ENCODE measurements around the gene GAS2L1. TPM values are rescaled to one million over a fixed set of nuclear protein-coding genes. Genes with fewer than 3 reads are reported as not detected.

Gene GAS2L1
- polyA plus RNA-seq, 1 donor (not counting 4 experiments of a cell fraction or from before 2014, with no cell fraction given) = 11.3 TPM

DNA sequence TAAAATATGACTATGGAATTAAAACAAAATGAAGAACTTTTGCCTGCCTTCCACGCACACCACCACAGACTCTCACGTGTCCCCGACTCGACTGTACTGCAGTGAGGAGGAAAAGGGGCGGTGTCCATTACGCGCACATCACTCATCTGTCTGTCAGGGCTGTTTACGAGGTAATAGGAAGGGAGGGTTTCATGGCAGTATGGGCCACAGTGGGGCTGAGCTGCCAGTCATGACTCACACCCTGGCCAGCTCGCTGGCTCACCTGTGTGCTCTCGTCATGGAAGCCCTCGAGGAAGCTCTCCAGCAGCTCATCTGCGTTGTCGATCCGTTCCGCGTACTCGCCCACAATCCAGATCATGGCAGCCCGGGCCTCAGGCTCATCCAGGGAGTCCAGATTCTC is 42.5 kb downstream of the GAS2L1 start:
- Histone ChIP-seq H3K4me3 (ENCODE audit: control insufficient read depth in 2 of 3, extremely low read depth in 1 of 3, insufficient read depth in 2 of 3, low read depth in 1 of 3, low read length in 3 of 3) (no peak overlapping the region), H3K36me3 (ENCODE audit: control insufficient read depth in 2 of 2, extremely low read depth in 1 of 2, insufficient read depth in 2 of 2, low read length in 2 of 2) (peaks cover 40 to 55% of the 10 kb centered on the region in 2 experiments), H2AFZ (ENCODE audit: control insufficient read depth, low read length) (no peak overlapping the region), H3K79me2 (ENCODE audit: control insufficient read depth, insufficient read depth, low read length) (no peaks in the 10 kb centered on the region), H3K9me1 (ENCODE audit: control insufficient read depth, extremely low read depth, insufficient read depth, low read length) (peaks cover 3% of the 10 kb centered on the region), H3K27ac (ENCODE audit: control insufficient read depth, insufficient read depth, low read length) (no peak overlapping the region), H3K4me2 (ENCODE audit: control insufficient read depth, extremely low read depth, insufficient read depth, low read depth, low read length) (no peak overlapping the region), H3K4me1 (ENCODE audit: control insufficient read depth, extremely low read depth, insufficient read depth, low read length) (peaks cover 9% of the 10 kb centered on the region), H4K20me1 (ENCODE audit: control insufficient read depth, extremely low read depth, insufficient read depth, low read length) (peaks cover 4% of the 10 kb centered on the region), H3K9ac (ENCODE audit: control insufficient read depth, extremely low read depth, insufficient read depth, low read length) (no peak overlapping the region), H3K27me3 (ENCODE audit: control insufficient read depth, extremely low read depth, insufficient read depth, low read length) (no peaks in the 10 kb centered on the region), H3K9me3 (ENCODE audit: control insufficient read depth, low read depth, low read length) (no peaks in the 10 kb centered on the region)
- DNase-seq (ENCODE audit: low read depth, low spot score) = no peak
- dilution Hi-C loops (cut with MboI; ENCODE audit: extremely low pct_ligation_motif_present, low sequenced_read_pairs) = no loop called here
- no peak for FAIRE-seq
- TF ChIP-seq, protein P1, sequence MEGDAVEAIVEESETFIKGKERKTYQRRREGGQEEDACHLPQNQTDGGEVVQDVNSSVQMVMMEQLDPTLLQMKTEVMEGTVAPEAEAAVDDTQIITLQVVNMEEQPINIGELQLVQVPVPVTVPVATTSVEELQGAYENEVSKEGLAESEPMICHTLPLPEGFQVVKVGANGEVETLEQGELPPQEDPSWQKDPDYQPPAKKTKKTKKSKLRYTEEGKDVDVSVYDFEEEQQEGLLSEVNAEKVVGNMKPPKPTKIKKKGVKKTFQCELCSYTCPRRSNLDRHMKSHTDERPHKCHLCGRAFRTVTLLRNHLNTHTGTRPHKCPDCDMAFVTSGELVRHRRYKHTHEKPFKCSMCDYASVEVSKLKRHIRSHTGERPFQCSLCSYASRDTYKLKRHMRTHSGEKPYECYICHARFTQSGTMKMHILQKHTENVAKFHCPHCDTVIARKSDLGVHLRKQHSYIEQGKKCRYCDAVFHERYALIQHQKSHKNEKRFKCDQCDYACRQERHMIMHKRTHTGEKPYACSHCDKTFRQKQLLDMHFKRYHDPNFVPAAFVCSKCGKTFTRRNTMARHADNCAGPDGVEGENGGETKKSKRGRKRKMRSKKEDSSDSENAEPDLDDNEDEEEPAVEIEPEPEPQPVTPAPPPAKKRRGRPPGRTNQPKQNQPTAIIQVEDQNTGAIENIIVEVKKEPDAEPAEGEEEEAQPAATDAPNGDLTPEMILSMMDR (optimal IDR thresholded peaks at IDR 0.05 in 1 of 3, IDR thresholded peaks at IDR 0.05 in 1 of 3, conservative IDR thresholded peaks at IDR 0.05 in 1 of 3; ENCODE audit: extremely low read depth in 1 of 3, insufficient read depth in 2 of 3, low read length in 3 of 3) = no peak
- TF ChIP-seq EZH2 (IDR thresholded peaks at IDR 0.05; ENCODE audit: low read length) = no peak

DNA sequence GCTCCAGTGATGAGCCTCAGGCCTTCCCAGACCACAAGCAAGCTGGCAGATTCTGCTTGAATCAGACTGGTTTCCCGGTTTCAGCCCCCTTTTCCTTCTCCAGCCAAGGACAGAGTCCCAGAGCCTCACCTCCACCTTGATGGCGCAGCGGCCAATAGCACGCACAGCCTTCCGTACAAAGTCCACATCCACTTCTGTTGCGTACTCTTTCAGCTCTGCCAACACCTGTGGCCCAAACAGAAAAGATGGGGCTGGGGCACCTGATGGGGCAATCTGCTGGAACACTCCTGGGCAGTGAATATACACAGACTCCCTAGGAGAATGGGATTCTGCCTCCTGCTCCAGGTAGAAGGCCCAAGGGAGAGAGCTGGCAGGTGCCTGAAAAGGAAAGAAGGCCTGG is 44.6 kb downstream of the GAS2L1 start:
- FAIRE-seq (no peak), DNase-seq (ENCODE audit: low read depth, low spot score) (no peak)
- Histone ChIP-seq H3K4me3 (ENCODE audit: control insufficient read depth in 2 of 3, extremely low read depth in 1 of 3, insufficient read depth in 2 of 3, low read depth in 1 of 3, low read length in 3 of 3) (no peak overlapping the region), H3K27ac (ENCODE audit: control insufficient read depth, insufficient read depth, low read length) (no peak overlapping the region), H3K4me2 (ENCODE audit: control insufficient read depth, extremely low read depth, insufficient read depth, low read depth, low read length) (no peak overlapping the region), H2AFZ (ENCODE audit: control insufficient read depth, low read length) (no peak overlapping the region), H3K36me3 (ENCODE audit: control insufficient read depth in 2 of 2, extremely low read depth in 1 of 2, insufficient read depth in 2 of 2, low read length in 2 of 2) (peaks cover 49 to 63% of the 10 kb centered on the region in 2 experiments), H3K79me2 (ENCODE audit: control insufficient read depth, insufficient read depth, low read length) (no peaks in the 10 kb centered on the region), H3K9ac (ENCODE audit: control insufficient read depth, extremely low read depth, insufficient read depth, low read length) (no peak overlapping the region), H3K9me1 (ENCODE audit: control insufficient read depth, extremely low read depth, insufficient read depth, low read length) (no peaks in the 10 kb centered on the region), H4K20me1 (ENCODE audit: control insufficient read depth, extremely low read depth, insufficient read depth, low read length) (no peaks in the 10 kb centered on the region), H3K9me3 (ENCODE audit: control insufficient read depth, low read depth, low read length) (no peaks in the 10 kb centered on the region), H3K4me1 (ENCODE audit: control insufficient read depth, extremely low read depth, insufficient read depth, low read length) (no peaks in the 10 kb centered on the region), H3K27me3 (ENCODE audit: control insufficient read depth, extremely low read depth, insufficient read depth, low read length) (no peaks in the 10 kb centered on the region)
- dilution Hi-C loops (cut with MboI; ENCODE audit: extremely low pct_ligation_motif_present, low sequenced_read_pairs) = no loop called here
- TF ChIP-seq EZH2 (IDR thresholded peaks at IDR 0.05; ENCODE audit: low read length) = no peak
- TF ChIP-seq, protein P1 (optimal IDR thresholded peaks at IDR 0.05 in 1 of 3, IDR thresholded peaks at IDR 0.05 in 1 of 3, conservative IDR thresholded peaks at IDR 0.05 in 1 of 3; ENCODE audit: extremely low read depth in 1 of 3, insufficient read depth in 2 of 3, low read length in 3 of 3) = no peak
